ENCODE measurements around the gene ANKRD27. TPM values are rescaled to one million over a fixed set of nuclear protein-coding genes. Genes with fewer than 3 reads are reported as not detected.

The ANKRD27 gene
- total RNA-seq, 1 experiment from 2014 or later: 48.1 TPM

- Histone ChIP-seq H3K4me2 (ENCODE audit: low read depth, low read length, poor library complexity, severe bottlenecking) (no peak overlapping the region), H3K79me2 (ENCODE audit: low read length) (peaks cover 3% of the 10 kb centered on the region; the same call in 1 of the 2 replicates), H3K9ac (ENCODE audit: low read length) (no peak overlapping the region), H3K4me1 (ENCODE audit: low read length) (no peaks in the 10 kb centered on the region), H3K27me3 (ENCODE audit: low read length) (no peaks in the 10 kb centered on the region), H3K36me3 (ENCODE audit: insufficient read depth, low read length) (peaks cover 22% of the 10 kb centered on the region), H3K9me2 (replicated peaks; ENCODE audit: insufficient read depth, low read length) (no peaks in the 10 kb centered on the region), H3K27ac (ENCODE audit: low read length) (no peak overlapping the region), H4K20me1 (ENCODE audit: insufficient read depth, low read depth, low read length) (no peaks in the 10 kb centered on the region), H3K4me3 (ENCODE audit: low read length) (no peak overlapping the region), H3K9me3 (ENCODE audit: low read length) (no peaks in the 10 kb centered on the region), H2AFZ (ENCODE audit: low read length) (no peak overlapping the region)
- no peak for DNase-seq
Measured at GRCh38 chr19:32646556-32646955, 28.4 kb downstream of the ANKRD27 start.

DNA sequence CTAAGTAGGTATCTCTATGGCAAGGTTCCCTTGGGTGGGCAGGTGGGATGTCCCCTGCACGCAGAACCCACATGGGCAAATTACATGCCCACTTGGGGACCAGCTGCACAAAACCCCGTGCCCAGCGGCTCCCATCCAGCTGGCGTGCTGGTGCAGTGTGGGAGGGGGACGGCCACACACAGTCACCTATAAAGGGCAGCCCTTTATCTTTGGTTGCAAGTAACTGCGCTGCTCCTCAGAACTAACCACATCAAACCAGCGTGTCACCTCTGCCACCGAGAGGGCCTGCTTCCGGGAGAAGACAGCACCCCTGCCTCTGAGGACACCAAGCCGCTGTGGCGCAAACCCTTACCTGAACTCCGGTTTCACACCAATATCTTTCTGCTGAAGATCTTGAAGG, 32.2 kb downstream of the ANKRD27 start:
- no peak for DNase-seq
- Histone ChIP-seq H3K9ac (ENCODE audit: low read length) (no peak overlapping the region), H4K20me1 (ENCODE audit: insufficient read depth, low read depth, low read length) (no peaks in the 10 kb centered on the region)

GRCh38 chr19:32638625-32639024, 36.4 kb downstream of the ANKRD27 start:
- no peaks in the 10 kb centered on the region for H3K27me3 ChIP-seq (ENCODE audit: low read length)
- no peaks in the 10 kb centered on the region for H3K9me2 ChIP-seq (replicated peaks; ENCODE audit: insufficient read depth, low read length)
- no peak overlapping the region for H3K9ac ChIP-seq (ENCODE audit: low read length)
- H4K20me1 ChIP-seq (ENCODE audit: insufficient read depth, low read depth, low read length): no peaks in the 10 kb centered on the region
- H3K36me3 ChIP-seq (ENCODE audit: insufficient read depth, low read length): peaks cover 21% of the 10 kb centered on the region; the same call in 1 of the 2 replicates
- no peaks in the 10 kb centered on the region for H3K9me3 ChIP-seq (ENCODE audit: low read length)
- H2AFZ ChIP-seq (ENCODE audit: low read length): no peak overlapping the region
- H3K4me3 ChIP-seq (ENCODE audit: low read length): no peak overlapping the region
- DNase-seq: no peak
- H3K27ac ChIP-seq (ENCODE audit: low read length): no peak overlapping the region
- no peaks in the 10 kb centered on the region for H3K79me2 ChIP-seq (ENCODE audit: low read length)
- no peaks in the 10 kb centered on the region for H3K4me1 ChIP-seq (ENCODE audit: low read length)
- no peak overlapping the region for H3K4me2 ChIP-seq (ENCODE audit: low read depth, low read length, poor library complexity, severe bottlenecking)

More for the DNA sequence above, 32.2 kb downstream of the ANKRD27 start:
- Histone ChIP-seq H2AFZ (ENCODE audit: low read length) (no peak overlapping the region), H3K4me2 (ENCODE audit: low read depth, low read length, poor library complexity, severe bottlenecking) (no peak overlapping the region), H3K27me3 (ENCODE audit: low read length) (no peaks in the 10 kb centered on the region), H3K4me3 (ENCODE audit: low read length) (no peak overlapping the region), H3K27ac (ENCODE audit: low read length) (no peak overlapping the region), H3K79me2 (ENCODE audit: low read length) (no peaks in the 10 kb centered on the region), H3K9me2 (replicated peaks; ENCODE audit: insufficient read depth, low read length) (no peaks in the 10 kb centered on the region), H3K9me3 (ENCODE audit: low read length) (no peaks in the 10 kb centered on the region), H3K4me1 (ENCODE audit: low read length) (no peaks in the 10 kb centered on the region), H3K36me3 (ENCODE audit: insufficient read depth, low read length) (peaks cover 19% of the 10 kb centered on the region; the same call in 1 of the 2 replicates)

DNA sequence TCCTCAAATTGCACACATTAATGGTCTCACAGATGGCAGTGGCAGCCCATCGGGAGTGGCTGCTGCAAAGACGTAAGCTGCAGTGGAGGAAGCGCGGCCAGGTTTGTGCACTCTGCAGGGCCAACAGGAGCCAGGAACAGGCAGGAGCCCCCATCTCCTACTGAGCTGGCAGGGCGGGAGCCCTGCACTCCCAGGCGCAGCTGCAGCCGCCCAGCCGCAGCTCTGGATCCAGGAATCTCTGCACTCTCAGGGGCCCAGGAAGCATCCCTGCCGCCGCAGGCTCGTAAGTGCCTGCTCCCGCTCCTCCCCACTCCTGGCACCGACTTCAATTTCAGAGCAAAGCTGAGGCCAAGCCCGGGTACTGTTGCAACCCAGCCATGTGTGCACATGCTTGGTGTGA, 37.5 kb downstream of the ANKRD27 start:
- Histone ChIP-seq H3K4me2 (ENCODE audit: low read depth, low read length, poor library complexity, severe bottlenecking) (no peak overlapping the region), H3K27ac (ENCODE audit: low read length) (no peak overlapping the region), H3K36me3 (ENCODE audit: insufficient read depth, low read length) (peaks cover 16% of the 10 kb centered on the region; the same call in 1 of the 2 replicates), H3K79me2 (ENCODE audit: low read length) (no peaks in the 10 kb centered on the region), H4K20me1 (ENCODE audit: insufficient read depth, low read depth, low read length) (no peaks in the 10 kb centered on the region), H3K9me3 (ENCODE audit: low read length) (no peaks in the 10 kb centered on the region), H3K9ac (ENCODE audit: low read length) (no peak overlapping the region), H3K9me2 (replicated peaks; ENCODE audit: insufficient read depth, low read length) (no peaks in the 10 kb centered on the region), H3K27me3 (ENCODE audit: low read length) (no peaks in the 10 kb centered on the region), H2AFZ (ENCODE audit: low read length) (no peak overlapping the region), H3K4me1 (ENCODE audit: low read length) (no peaks in the 10 kb centered on the region), H3K4me3 (ENCODE audit: low read length) (no peak overlapping the region)
- no peak for DNase-seq

DNA sequence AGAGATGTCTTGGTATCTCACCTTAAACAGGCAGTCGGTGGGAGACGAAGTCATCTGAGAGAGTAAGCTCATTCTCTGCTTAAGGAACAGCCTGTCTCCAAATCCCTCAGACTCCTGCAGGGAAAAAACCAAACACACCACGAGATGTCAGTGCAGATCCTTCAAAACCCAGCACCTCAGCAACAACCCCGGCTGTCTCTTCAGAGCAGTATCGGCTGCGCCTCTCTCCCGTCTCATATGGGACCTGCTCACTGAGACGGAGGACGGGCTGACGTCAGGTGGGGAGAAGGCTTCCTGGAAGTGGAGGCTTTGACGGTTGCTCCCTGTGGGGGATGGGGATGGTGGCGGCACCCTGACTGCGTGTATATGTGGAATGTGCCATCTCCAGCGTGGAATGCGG, 43.6 kb downstream of the ANKRD27 start:
- no peak overlapping the region for H3K27ac ChIP-seq (ENCODE audit: low read length)
- no peaks in the 10 kb centered on the region for H3K9me2 ChIP-seq (replicated peaks; ENCODE audit: insufficient read depth, low read length)
- H3K4me2 ChIP-seq (ENCODE audit: low read depth, low read length, poor library complexity, severe bottlenecking): no peak overlapping the region
- no peak overlapping the region for H3K4me3 ChIP-seq (ENCODE audit: low read length)
- H4K20me1 ChIP-seq (ENCODE audit: insufficient read depth, low read depth, low read length): no peaks in the 10 kb centered on the region
- no peak for DNase-seq
- H3K4me1 ChIP-seq (ENCODE audit: low read length): no peaks in the 10 kb centered on the region
- H2AFZ ChIP-seq (ENCODE audit: low read length): no peak overlapping the region
- H3K27me3 ChIP-seq (ENCODE audit: low read length): no peaks in the 10 kb centered on the region
- H3K9me3 ChIP-seq (ENCODE audit: low read length): no peaks in the 10 kb centered on the region
- no peaks in the 10 kb centered on the region for H3K79me2 ChIP-seq (ENCODE audit: low read length)
- no peak overlapping the region for H3K9ac ChIP-seq (ENCODE audit: low read length)
- peaks cover 9% of the 10 kb centered on the region; the same call in 1 of the 2 replicates for H3K36me3 ChIP-seq (ENCODE audit: insufficient read depth, low read length)

DNA sequence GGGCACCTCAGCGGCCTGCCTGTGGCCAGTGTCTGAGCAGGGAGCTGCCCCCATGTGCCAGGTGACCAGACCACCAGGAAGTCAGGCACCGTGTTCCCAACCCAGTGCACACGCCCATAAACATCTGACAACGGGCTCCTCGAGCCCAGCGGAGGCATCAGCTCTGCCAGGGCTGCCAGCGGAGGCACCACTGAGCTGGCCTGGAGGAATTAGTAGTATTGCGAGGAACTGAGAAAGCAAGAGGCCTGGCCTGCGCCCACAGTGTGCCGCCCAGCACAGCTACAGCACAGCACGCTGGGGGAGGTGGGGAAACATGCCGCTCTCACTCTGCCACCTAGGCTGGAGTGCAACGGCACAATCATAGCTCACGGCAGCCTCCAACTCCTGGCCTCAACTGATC, 44.6 kb downstream of the ANKRD27 start:
- Histone ChIP-seq H3K4me2 (ENCODE audit: low read depth, low read length, poor library complexity, severe bottlenecking) (no peak overlapping the region), H3K9me3 (ENCODE audit: low read length) (no peaks in the 10 kb centered on the region), H3K36me3 (ENCODE audit: insufficient read depth, low read length) (peaks cover 4% of the 10 kb centered on the region; the same call in 1 of the 2 replicates), H3K27me3 (ENCODE audit: low read length) (no peaks in the 10 kb centered on the region), H3K27ac (ENCODE audit: low read length) (no peak overlapping the region), H4K20me1 (ENCODE audit: insufficient read depth, low read depth, low read length) (no peaks in the 10 kb centered on the region), H2AFZ (ENCODE audit: low read length) (no peak overlapping the region), H3K4me1 (ENCODE audit: low read length) (no peaks in the 10 kb centered on the region), H3K79me2 (ENCODE audit: low read length) (no peaks in the 10 kb centered on the region), H3K9me2 (replicated peaks; ENCODE audit: insufficient read depth, low read length) (no peaks in the 10 kb centered on the region), H3K4me3 (ENCODE audit: low read length) (no peak overlapping the region), H3K9ac (ENCODE audit: low read length) (no peak overlapping the region)
- peak; percentile 17 for DNase-seq

DNA sequence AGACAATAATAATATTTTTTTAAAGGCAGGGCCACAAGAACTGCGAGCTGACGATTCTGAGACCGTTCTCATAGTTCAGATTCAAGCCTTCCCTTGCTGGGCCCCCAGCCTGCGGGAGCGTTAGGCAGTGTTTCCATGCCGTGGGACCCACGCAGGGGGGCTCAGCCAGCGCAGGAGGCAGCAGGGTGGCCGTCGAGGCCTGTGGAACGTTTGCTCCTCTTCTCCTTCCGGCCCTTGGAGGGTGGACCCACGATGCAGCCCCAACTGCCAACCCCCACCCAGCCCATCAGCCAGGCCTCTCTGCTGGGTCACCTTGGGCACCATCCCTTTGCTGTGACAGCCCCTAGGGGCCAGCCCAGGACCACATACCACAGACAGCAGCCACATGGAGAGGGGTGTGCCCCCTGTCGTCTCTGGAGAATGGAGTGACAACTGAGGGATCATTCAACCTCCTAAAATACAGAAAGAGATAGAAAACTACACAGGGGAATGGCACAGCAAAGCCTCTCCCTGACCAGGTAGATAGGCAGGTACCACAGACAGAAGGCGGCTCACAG, 47.2 kb downstream of the ANKRD27 start:
- Histone ChIP-seq H3K4me2 (ENCODE audit: low read depth, low read length, poor library complexity, severe bottlenecking) (no peak overlapping the region), H3K36me3 (ENCODE audit: insufficient read depth, low read length) (peaks cover 9% of the 10 kb centered on the region)

GRCh38 chr19:32626969-32627368, 48.0 kb downstream of the ANKRD27 start:
- Histone ChIP-seq H3K27ac (ENCODE audit: low read length) (no peak overlapping the region), H3K79me2 (ENCODE audit: low read length) (no peaks in the 10 kb centered on the region), H3K4me3 (ENCODE audit: low read length) (no peak overlapping the region), H2AFZ (ENCODE audit: low read length) (no peak overlapping the region), H4K20me1 (ENCODE audit: insufficient read depth, low read depth, low read length) (no peaks in the 10 kb centered on the region), H3K36me3 (ENCODE audit: insufficient read depth, low read length) (peaks cover 9% of the 10 kb centered on the region), H3K4me2 (ENCODE audit: low read depth, low read length, poor library complexity, severe bottlenecking) (no peak overlapping the region), H3K9me2 (replicated peaks; ENCODE audit: insufficient read depth, low read length) (no peaks in the 10 kb centered on the region), H3K9me3 (ENCODE audit: low read length) (no peaks in the 10 kb centered on the region), H3K9ac (ENCODE audit: low read length) (no peak overlapping the region), H3K4me1 (ENCODE audit: low read length) (no peaks in the 10 kb centered on the region), H3K27me3 (ENCODE audit: low read length) (no peaks in the 10 kb centered on the region)
- DNase-seq: no peak

More for the DNA sequence above, 47.2 kb downstream of the ANKRD27 start:
- H4K20me1 ChIP-seq (ENCODE audit: insufficient read depth, low read depth, low read length): no peaks in the 10 kb centered on the region
- no peak overlapping the region for H3K27ac ChIP-seq (ENCODE audit: low read length)
- H3K9ac ChIP-seq (ENCODE audit: low read length): no peak overlapping the region
- H3K9me2 ChIP-seq (replicated peaks; ENCODE audit: insufficient read depth, low read length): no peaks in the 10 kb centered on the region
- DNase-seq: no peak
- no peak overlapping the region for H3K4me3 ChIP-seq (ENCODE audit: low read length)
- H3K9me3 ChIP-seq (ENCODE audit: low read length): no peaks in the 10 kb centered on the region
- no peaks in the 10 kb centered on the region for H3K79me2 ChIP-seq (ENCODE audit: low read length)
- no peak overlapping the region for H2AFZ ChIP-seq (ENCODE audit: low read length)
- no peaks in the 10 kb centered on the region for H3K4me1 ChIP-seq (ENCODE audit: low read length)
- no peaks in the 10 kb centered on the region for H3K27me3 ChIP-seq (ENCODE audit: low read length)

Measured in Karpas-422 (cell line).